RWPE2 (cell line): ENCODE results near the gene NAA40.

ENCODE experiments used
- ATAC-seq: fragments of 200-7000 bp; cut with Tn5 transposase; 3 replicates; pipeline ENCODE4 v1.9.1; 2021; ENCODE audit warnings: low read depth
- DNase-seq: peaks from one replicate; pipeline ENCODE4 v3.0.0-alpha.2; 2020; ENCODE audit warnings: low spot score
- H3K27ac ChIP-seq: fragments of 450-650 bp; 2 replicates; pipeline ENCODE4 v1.5.1; 2017; ENCODE audit warnings: mild to moderate bottlenecking; ENCODE audit not compliant: poor library complexity, severe bottlenecking
- H3K27me3 ChIP-seq: fragments of 250-450 bp; sonication (Bioruptor Pico); 2 replicates; pipeline ENCODE4 v1.5.1; 2021; ENCODE audit warnings: mild to moderate bottlenecking, moderate library complexity; ENCODE audit not compliant: insufficient read depth, poor library complexity, severe bottlenecking
- H3K36me3 ChIP-seq: fragments of 250-450 bp; sonication (Bioruptor Pico); 2 replicates; pipeline ENCODE4 v1.5.1; 2020; ENCODE audit warnings: low read depth, mild to moderate bottlenecking, moderate library complexity
- H3K4me1 ChIP-seq: fragments of 250-450 bp; sonication (Bioruptor Pico); 2 replicates; pipeline ENCODE4 v1.5.1; 2021; ENCODE audit warnings: mild to moderate bottlenecking, moderate library complexity; ENCODE audit not compliant: insufficient read depth, poor library complexity, severe bottlenecking
- H3K4me3 ChIP-seq: fragments of 250-450 bp; sonication (Bioruptor Pico); 2 replicates; pipeline ENCODE4 v1.5.1; 2021; ENCODE audit warnings: mild to moderate bottlenecking, moderate library complexity; ENCODE audit not compliant: severe bottlenecking
- H3K9me3 ChIP-seq: fragments of 250-450 bp; sonication (Bioruptor Pico); 2 replicates; pipeline ENCODE4 v1.5.1; 2021; ENCODE audit warnings: mild to moderate bottlenecking, moderate library complexity; ENCODE audit not compliant: severe bottlenecking
- CTCF ChIP-seq: fragments of 450-650 bp; IDR thresholded peaks from one replicate; pipeline ENCODE4 v1.5.1; 2017; ENCODE audit warnings: mild to moderate bottlenecking, moderate library complexity; ENCODE audit not compliant: poor library complexity, severe bottlenecking

NAA40 gene

GRCh38 chr11:63923319-63923718, 15.5 kb upstream of the NAA40 start:
- TF ChIP-seq CTCF = no peak
- Histone ChIP-seq H3K27me3 (no peaks in the 10 kb centered on the region), H3K36me3 (no peaks in the 10 kb centered on the region), H3K4me1 (no peaks in the 10 kb centered on the region), H3K4me3 (no peak overlapping the region), H3K9me3 (no peaks in the 10 kb centered on the region), H3K27ac (no peak overlapping the region)
- ATAC-seq (no peak), DNase-seq (no peak)

- no peaks in the 10 kb centered on the region for H3K9me3 ChIP-seq
- H3K4me3 ChIP-seq = no peak overlapping the region
- H3K36me3 ChIP-seq = no peaks in the 10 kb centered on the region
- no peak for ATAC-seq
- TF ChIP-seq CTCF = no peak
- H3K4me1 ChIP-seq = no peaks in the 10 kb centered on the region
- no peak overlapping the region for H3K27ac ChIP-seq
- H3K27me3 ChIP-seq = no peaks in the 10 kb centered on the region
- no peak for DNase-seq
Measured at GRCh38 chr11:63929616-63930015, 9.2 kb upstream of the NAA40 start.

GRCh38 chr11:63931045-63931444, 7.8 kb upstream of the NAA40 start:
- no peaks in the 10 kb centered on the region for H3K27me3 ChIP-seq
- DNase-seq = no peak
- H3K4me3 ChIP-seq = no peak overlapping the region
- ATAC-seq = no peak
- no peaks in the 10 kb centered on the region for H3K9me3 ChIP-seq
- no peaks in the 10 kb centered on the region for H3K4me1 ChIP-seq
- TF ChIP-seq CTCF = no peak
- no peak overlapping the region for H3K27ac ChIP-seq
- H3K36me3 ChIP-seq = no peaks in the 10 kb centered on the region

GRCh38 chr11:63931876-63932275, 6.9 kb upstream of the NAA40 start:
- no peak overlapping the region for H3K27ac ChIP-seq
- DNase-seq = no peak
- no peaks in the 10 kb centered on the region for H3K9me3 ChIP-seq
- no peak for ATAC-seq
- no peaks in the 10 kb centered on the region for H3K36me3 ChIP-seq
- no peak for TF ChIP-seq CTCF
- no peak overlapping the region for H3K4me3 ChIP-seq
- H3K27me3 ChIP-seq = no peaks in the 10 kb centered on the region
- no peaks in the 10 kb centered on the region for H3K4me1 ChIP-seq

GRCh38 chr11:63933459-63933858, 5.3 kb upstream of the NAA40 start:
- Histone ChIP-seq H3K9me3 (no peaks in the 10 kb centered on the region), H3K4me3 (no peak overlapping the region), H3K4me1 (peaks cover 4% of the 10 kb centered on the region), H3K27me3 (no peaks in the 10 kb centered on the region), H3K36me3 (no peaks in the 10 kb centered on the region), H3K27ac (no peak overlapping the region)
- no peak for TF ChIP-seq CTCF
- no peak for DNase-seq
- no peak for ATAC-seq
